Measurements from ENCODE around the gene PDE5A. TPM values are rescaled to one million over a fixed set of nuclear protein-coding genes. Genes with fewer than 3 reads are reported as not detected.

The PDE5A gene
- polyA plus RNA-seq, 3 donors: 3.3 to 7.4 (median 7.1) TPM

GRCh38 chr4:119598521-119598920, 30.1 kb downstream of the PDE5A start:
- H3K27ac ChIP-seq (ENCODE audit: low read depth, low read length): no peak overlapping the region
- 88 to 93% (median 89%) methylated on average over 2 of the region's 2 CpGs for WGBS, 3 donors

GRCh38 chr4:119597377-119597776, 31.2 kb downstream of the PDE5A start:
- H3K27ac ChIP-seq (ENCODE audit: low read depth, low read length): no peak overlapping the region
- WGBS, 3 donors: 70 to 82% (median 81%) methylated on average over 3 of the region's 3 CpGs

GRCh38 chr4:119593698-119594097, 34.9 kb downstream of the PDE5A start:
- H3K27ac ChIP-seq (ENCODE audit: low read depth, low read length): no peak overlapping the region
- WGBS, 3 donors: 80 to 89% (median 85%) methylated on average over 5 of the region's 5 CpGs

GRCh38 chr4:119592830-119593229, 35.8 kb downstream of the PDE5A start:
- H3K27ac ChIP-seq (ENCODE audit: low read depth, low read length): no peak overlapping the region
- 58 to 66% (median 65%) methylated on average over 1 of the region's 1 CpG for WGBS, 3 donors

GRCh38 chr4:119589165-119589564, 39.4 kb downstream of the PDE5A start:
- H3K27ac ChIP-seq (ENCODE audit: low read depth, low read length): no peak overlapping the region

GRCh38 chr4:119587796-119588195, 40.8 kb downstream of the PDE5A start:
- WGBS, 3 donors: 85 to 92% (median 89%) methylated on average over 2 to 3 of the region's 3 CpGs
- no peak overlapping the region for H3K27ac ChIP-seq (ENCODE audit: low read depth, low read length)

GRCh38 chr4:119585771-119586170, 42.8 kb downstream of the PDE5A start:
- WGBS, 3 donors: 92 to 97% (median 93%) methylated on average over 6 of the region's 6 CpGs
- no peak overlapping the region for H3K27ac ChIP-seq (ENCODE audit: low read depth, low read length)

- WGBS, 3 donors: 85 to 94% (median 89%) methylated on average over 3 of the region's 3 CpGs
- H3K27ac ChIP-seq (ENCODE audit: low read depth, low read length): no peak overlapping the region
Observed at GRCh38 chr4:119581190-119581873, 47.3 kb downstream of the PDE5A start.

- H3K27ac ChIP-seq (ENCODE audit: low read depth, low read length): no peak overlapping the region
Observed at GRCh38 chr4:119580293-119580692, 48.3 kb downstream of the PDE5A start.

GRCh38 chr4:119579823-119580222, 48.8 kb downstream of the PDE5A start:
- WGBS, 3 donors: 43 to 79% (median 67%) methylated on average over 5 of the region's 5 CpGs
- H3K27ac ChIP-seq (ENCODE audit: low read depth, low read length): no peak overlapping the region

More at GRCh38 chr4:119580293-119580692, 48.3 kb downstream of the PDE5A start:
- WGBS, 3 donors: 27 to 74% (median 64%) methylated on average over 3 of the region's 3 CpGs

GRCh38 chr4:119570401-119570800, 58.2 kb downstream of the PDE5A start:
- 62 to 75% (median 67%) methylated on average over 5 of the region's 5 CpGs for WGBS, 3 donors
- H3K27ac ChIP-seq (ENCODE audit: low read depth, low read length): no peak overlapping the region

- no peak overlapping the region for H3K27ac ChIP-seq (ENCODE audit: low read depth, low read length)
Observed at GRCh38 chr4:119564106-119564505, 64.5 kb downstream of the PDE5A start.

GRCh38 chr4:119559044-119559647, 69.5 kb downstream of the PDE5A start:
- H3K27ac ChIP-seq (ENCODE audit: low read depth, low read length): no peak overlapping the region

- WGBS, 3 donors: 85 to 90% (median 88%) methylated on average over 2 of the region's 2 CpGs
- H3K27ac ChIP-seq (ENCODE audit: low read depth, low read length): no peak overlapping the region
Observed at GRCh38 chr4:119550857-119551532, 77.6 kb downstream of the PDE5A start.

GRCh38 chr4:119549639-119550038, 79.0 kb downstream of the PDE5A start:
- H3K27ac ChIP-seq (ENCODE audit: low read depth, low read length): no peak overlapping the region
- WGBS, 3 donors: 77 to 85% (median 80%) methylated on average over 3 of the region's 3 CpGs

- H3K27ac ChIP-seq (ENCODE audit: low read depth, low read length): no peak overlapping the region
- WGBS, 3 donors: 82 to 85% (median 84%) methylated on average over 4 of the region's 4 CpGs
Observed at GRCh38 chr4:119543779-119544178, 84.8 kb downstream of the PDE5A start.

- no peak overlapping the region for H3K27ac ChIP-seq (ENCODE audit: low read depth, low read length)
- 75 to 90% (median 83%) methylated on average over 1 of the region's 1 CpG for WGBS, 3 donors
Observed at GRCh38 chr4:119543187-119543586, 85.4 kb downstream of the PDE5A start.

GRCh38 chr4:119540249-119540648, 88.4 kb downstream of the PDE5A start:
- WGBS, 3 donors: 69 to 75% (median 75%) methylated on average over 1 of the region's 1 CpG
- H3K27ac ChIP-seq (ENCODE audit: low read depth, low read length): no peak overlapping the region

GRCh38 chr4:119537586-119537985, 91.0 kb downstream of the PDE5A start:
- H3K27ac ChIP-seq (ENCODE audit: low read depth, low read length): no peak overlapping the region
- WGBS, 3 donors: 97 to 100% (median 99%) methylated on average over 1 of the region's 1 CpG

Measured in adipose tissue (tissue), 3 donors.